HepG2 (cell line): ENCODE data around the gene RANBP3. TPM values are rescaled to one million over a fixed set of nuclear protein-coding genes. Genes with fewer than 3 reads are reported as not detected.

Experiments used
- FOXK1 ChIP-seq: sonication (generic); formaldehyde crosslinking; IDR thresholded peaks from 2 replicates; pipeline ENCODE4 v1.4.0; 2020; ENCODE audit warnings: low read depth, missing genetic modification reagents, borderline replicate concordance
- MAFK ChIP-seq, 2 experiments: IDR thresholded peaks in 1 of 2; conservative IDR thresholded peaks in 1 of 2; 2 replicates each; pipeline ENCODE4 v1.6.1; 2011; ENCODE audit warnings: improper control_type of control experiment in 2 of 2, low read length in 2 of 2
- PAF1 ChIP-seq: IDR thresholded peaks from 2 replicates; pipeline ENCODE4 v1.6.1; 2016; ENCODE audit warnings: missing genetic modification reagents, missing compliant biosample characterization
- PRMT3 ChIP-seq: sonication (generic); formaldehyde crosslinking; IDR thresholded peaks from 2 replicates; pipeline ENCODE4 v1.8.1; 2022; ENCODE audit warnings: low read depth, mild to moderate bottlenecking, moderate library complexity, missing genetic modification reagents, borderline replicate concordance
- ZNF230 ChIP-seq: sonication (generic); formaldehyde crosslinking; IDR thresholded peaks from 2 replicates; pipeline ENCODE4 v1.4.0; 2020; ENCODE audit warnings: mild to moderate bottlenecking, missing genetic modification reagents
- ZNF790 ChIP-seq: sonication (generic); formaldehyde crosslinking; IDR thresholded peaks from 2 replicates; pipeline ENCODE4 v1.8.0; 2022; ENCODE audit warnings: missing genetic modification reagents, mild to moderate bottlenecking, borderline replicate concordance
- polyA plus RNA-seq, 8 experiments: library from polyadenylated mRNA; depleted of rRNA in 3 of 8; stranded (reverse) in 7 of 8; unstranded in 1 of 8; fragments of >200 nt; fragmentation: Illumina TruSeq in 4 of 8; extraction: Trizol in 4 of 8; gene quantifications; 2 replicates each; pipeline versions ENCODE4 v1.2.1 to v1.2.3, GENCODE V29; 2011 to 2016; ENCODE audit warnings: low read depth in 4 of 8, missing spikeins in 1 of 8, mixed read lengths in 1 of 8; ENCODE audit not compliant: insufficient read depth in 1 of 8
- total RNA-seq, 5 experiments: library from RNA; depleted of rRNA; stranded (reverse); fragments of >200 nt; fragmentation: Illumina TruSeq; extraction: Trizol; gene quantifications; 2 replicates each; pipeline ENCODE4 v1.2.3, GENCODE V29; 2016; ENCODE audit warnings: low read depth in 1 of 5
- TF ChIP-seq, protein P1 (sequence below): sonication (generic); formaldehyde crosslinking; IDR thresholded peaks from 2 replicates; pipeline ENCODE4 v1.4.0; 2020; ENCODE audit warnings: low read depth, mild to moderate bottlenecking, missing genetic modification reagents
- TF ChIP-seq, protein P2 (sequence below): IDR thresholded peaks from 2 replicates; pipeline ENCODE4 v1.6.1; 2016; ENCODE audit warnings: missing compliant biosample characterization, missing genetic modification reagents, borderline replicate concordance
- TF ChIP-seq, protein P3 (sequence below): sonication (generic); formaldehyde crosslinking; IDR thresholded peaks from 2 replicates; pipeline ENCODE4 v1.5.0; 2020; ENCODE audit warnings: missing genetic modification reagents
- TF ChIP-seq, protein P4 (sequence below): sonication (generic); formaldehyde crosslinking; IDR thresholded peaks from 2 replicates; pipeline ENCODE4 v1.4.0; 2020; ENCODE audit warnings: missing genetic modification reagents, borderline replicate concordance
- TF ChIP-seq, protein P5 (sequence below): sonication (generic); formaldehyde crosslinking; IDR thresholded peaks from 2 replicates; pipeline ENCODE4 v1.4.0; 2020; ENCODE audit warnings: missing genetic modification reagents
- TF ChIP-seq, protein P6 (sequence below): sonication (generic); formaldehyde crosslinking; conservative IDR thresholded peaks from 2 replicates; pipeline ENCODE4 v1.8.0; 2022; ENCODE audit warnings: mild to moderate bottlenecking, moderate library complexity, missing genetic modification reagents

RANBP3 gene
- total and polyA plus RNA-seq, 2 of the 13 experiments (the other 11 are each of a cell fraction or from before 2014, with no cell fraction given), result 39.5 to 149 TPM

DNA sequence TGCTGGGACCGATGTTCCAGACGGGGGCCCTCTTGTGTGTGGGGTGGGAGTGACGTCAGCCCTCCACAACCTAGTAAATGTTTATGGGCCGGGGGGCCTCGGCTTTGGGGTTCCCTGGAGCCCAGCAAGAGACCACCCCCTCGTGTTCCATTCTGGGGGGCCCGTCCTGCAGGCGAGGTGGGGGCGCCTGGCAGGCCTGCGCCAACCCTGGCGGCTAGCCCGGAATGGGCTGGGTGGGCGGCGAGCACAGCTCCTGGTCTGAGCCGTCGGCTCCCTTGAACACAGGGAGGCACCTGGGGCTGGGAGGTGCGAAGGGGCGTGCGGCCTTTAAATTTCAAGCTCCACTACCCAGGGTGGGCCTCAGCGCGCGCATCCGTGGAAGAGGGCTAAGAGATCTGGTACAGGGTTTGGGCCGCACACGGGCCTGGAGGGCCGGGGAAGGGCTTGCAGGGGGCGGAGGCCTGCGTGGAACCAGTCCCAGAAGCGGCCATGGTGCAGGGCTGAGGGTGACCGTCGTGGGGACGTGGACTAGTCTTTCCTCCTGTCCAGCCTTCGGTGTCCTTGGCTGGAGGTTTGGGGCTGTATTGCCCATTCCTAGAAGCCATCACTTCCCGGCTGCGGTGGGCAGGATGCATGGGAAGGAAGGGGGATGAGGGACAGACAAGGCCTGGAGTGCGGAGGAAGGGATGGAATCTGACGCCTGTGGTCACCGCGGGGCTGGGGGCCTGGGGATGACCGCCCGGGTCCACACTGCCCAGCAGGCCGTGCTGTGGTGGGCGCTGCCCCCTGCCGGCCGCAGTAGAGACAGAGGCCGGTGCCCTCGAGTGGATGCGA, 85.8 kb downstream of the RANBP3 start (continued):
- TF ChIP-seq, protein P1, sequence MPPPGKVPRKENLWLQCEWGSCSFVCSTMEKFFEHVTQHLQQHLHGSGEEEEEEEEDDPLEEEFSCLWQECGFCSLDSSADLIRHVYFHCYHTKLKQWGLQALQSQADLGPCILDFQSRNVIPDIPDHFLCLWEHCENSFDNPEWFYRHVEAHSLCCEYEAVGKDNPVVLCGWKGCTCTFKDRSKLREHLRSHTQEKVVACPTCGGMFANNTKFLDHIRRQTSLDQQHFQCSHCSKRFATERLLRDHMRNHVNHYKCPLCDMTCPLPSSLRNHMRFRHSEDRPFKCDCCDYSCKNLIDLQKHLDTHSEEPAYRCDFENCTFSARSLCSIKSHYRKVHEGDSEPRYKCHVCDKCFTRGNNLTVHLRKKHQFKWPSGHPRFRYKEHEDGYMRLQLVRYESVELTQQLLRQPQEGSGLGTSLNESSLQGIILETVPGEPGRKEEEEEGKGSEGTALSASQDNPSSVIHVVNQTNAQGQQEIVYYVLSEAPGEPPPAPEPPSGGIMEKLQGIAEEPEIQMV (CRISPR knock-in tag), result no peak
- TF ChIP-seq, protein P2, sequence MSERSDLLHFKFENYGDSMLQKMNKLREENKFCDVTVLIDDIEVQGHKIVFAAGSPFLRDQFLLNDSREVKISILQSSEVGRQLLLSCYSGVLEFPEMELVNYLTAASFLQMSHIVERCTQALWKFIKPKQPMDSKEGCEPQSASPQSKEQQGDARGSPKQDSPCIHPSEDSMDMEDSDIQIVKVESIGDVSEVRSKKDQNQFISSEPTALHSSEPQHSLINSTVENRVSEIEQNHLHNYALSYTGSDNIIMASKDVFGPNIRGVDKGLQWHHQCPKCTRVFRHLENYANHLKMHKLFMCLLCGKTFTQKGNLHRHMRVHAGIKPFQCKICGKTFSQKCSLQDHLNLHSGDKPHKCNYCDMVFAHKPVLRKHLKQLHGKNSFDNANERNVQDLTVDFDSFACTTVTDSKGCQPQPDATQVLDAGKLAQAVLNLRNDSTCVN (CRISPR knock-in tag), result no peak
- TF ChIP-seq MAFK (conservative IDR thresholded peaks at IDR 0.05 in 1 of 2, IDR thresholded peaks at IDR 0.05 in 1 of 2; ENCODE audit: low read length in 2 of 2) (no peak), PRMT3 (CRISPR knock-in tag) (no peak), FOXK1 (CRISPR knock-in tag) (peak; percentile 52; the same call in 1 of the 2 replicates), PAF1 (peak; percentile 94), ZNF790 (CRISPR knock-in tag) (no peak), ZNF230 (no peak)
- TF ChIP-seq, protein P3, sequence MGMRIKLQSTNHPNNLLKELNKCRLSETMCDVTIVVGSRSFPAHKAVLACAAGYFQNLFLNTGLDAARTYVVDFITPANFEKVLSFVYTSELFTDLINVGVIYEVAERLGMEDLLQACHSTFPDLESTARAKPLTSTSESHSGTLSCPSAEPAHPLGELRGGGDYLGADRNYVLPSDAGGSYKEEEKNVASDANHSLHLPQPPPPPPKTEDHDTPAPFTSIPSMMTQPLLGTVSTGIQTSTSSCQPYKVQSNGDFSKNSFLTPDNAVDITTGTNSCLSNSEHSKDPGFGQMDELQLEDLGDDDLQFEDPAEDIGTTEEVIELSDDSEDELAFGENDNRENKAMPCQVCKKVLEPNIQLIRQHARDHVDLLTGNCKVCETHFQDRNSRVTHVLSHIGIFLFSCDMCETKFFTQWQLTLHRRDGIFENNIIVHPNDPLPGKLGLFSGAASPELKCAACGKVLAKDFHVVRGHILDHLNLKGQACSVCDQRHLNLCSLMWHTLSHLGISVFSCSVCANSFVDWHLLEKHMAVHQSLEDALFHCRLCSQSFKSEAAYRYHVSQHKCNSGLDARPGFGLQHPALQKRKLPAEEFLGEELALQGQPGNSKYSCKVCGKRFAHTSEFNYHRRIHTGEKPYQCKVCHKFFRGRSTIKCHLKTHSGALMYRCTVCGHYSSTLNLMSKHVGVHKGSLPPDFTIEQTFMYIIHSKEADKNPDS (CRISPR knock-in tag), result no peak
- TF ChIP-seq, protein P4, sequence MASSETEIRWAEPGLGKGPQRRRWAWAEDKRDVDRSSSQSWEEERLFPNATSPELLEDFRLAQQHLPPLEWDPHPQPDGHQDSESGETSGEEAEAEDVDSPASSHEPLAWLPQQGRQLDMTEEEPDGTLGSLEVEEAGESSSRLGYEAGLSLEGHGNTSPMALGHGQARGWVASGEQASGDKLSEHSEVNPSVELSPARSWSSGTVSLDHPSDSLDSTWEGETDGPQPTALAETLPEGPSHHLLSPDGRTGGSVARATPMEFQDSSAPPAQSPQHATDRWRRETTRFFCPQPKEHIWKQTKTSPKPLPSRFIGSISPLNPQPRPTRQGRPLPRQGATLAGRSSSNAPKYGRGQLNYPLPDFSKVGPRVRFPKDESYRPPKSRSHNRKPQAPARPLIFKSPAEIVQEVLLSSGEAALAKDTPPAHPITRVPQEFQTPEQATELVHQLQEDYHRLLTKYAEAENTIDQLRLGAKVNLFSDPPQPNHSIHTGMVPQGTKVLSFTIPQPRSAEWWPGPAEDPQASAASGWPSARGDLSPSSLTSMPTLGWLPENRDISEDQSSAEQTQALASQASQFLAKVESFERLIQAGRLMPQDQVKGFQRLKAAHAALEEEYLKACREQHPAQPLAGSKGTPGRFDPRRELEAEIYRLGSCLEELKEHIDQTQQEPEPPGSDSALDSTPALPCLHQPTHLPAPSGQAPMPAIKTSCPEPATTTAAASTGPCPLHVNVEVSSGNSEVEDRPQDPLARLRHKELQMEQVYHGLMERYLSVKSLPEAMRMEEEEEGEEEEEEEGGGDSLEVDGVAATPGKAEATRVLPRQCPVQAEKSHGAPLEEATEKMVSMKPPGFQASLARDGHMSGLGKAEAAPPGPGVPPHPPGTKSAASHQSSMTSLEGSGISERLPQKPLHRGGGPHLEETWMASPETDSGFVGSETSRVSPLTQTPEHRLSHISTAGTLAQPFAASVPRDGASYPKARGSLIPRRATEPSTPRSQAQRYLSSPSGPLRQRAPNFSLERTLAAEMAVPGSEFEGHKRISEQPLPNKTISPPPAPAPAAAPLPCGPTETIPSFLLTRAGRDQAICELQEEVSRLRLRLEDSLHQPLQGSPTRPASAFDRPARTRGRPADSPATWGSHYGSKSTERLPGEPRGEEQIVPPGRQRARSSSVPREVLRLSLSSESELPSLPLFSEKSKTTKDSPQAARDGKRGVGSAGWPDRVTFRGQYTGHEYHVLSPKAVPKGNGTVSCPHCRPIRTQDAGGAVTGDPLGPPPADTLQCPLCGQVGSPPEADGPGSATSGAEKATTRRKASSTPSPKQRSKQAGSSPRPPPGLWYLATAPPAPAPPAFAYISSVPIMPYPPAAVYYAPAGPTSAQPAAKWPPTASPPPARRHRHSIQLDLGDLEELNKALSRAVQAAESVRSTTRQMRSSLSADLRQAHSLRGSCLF (CRISPR knock-in tag), result no peak
- TF ChIP-seq, protein P5, sequence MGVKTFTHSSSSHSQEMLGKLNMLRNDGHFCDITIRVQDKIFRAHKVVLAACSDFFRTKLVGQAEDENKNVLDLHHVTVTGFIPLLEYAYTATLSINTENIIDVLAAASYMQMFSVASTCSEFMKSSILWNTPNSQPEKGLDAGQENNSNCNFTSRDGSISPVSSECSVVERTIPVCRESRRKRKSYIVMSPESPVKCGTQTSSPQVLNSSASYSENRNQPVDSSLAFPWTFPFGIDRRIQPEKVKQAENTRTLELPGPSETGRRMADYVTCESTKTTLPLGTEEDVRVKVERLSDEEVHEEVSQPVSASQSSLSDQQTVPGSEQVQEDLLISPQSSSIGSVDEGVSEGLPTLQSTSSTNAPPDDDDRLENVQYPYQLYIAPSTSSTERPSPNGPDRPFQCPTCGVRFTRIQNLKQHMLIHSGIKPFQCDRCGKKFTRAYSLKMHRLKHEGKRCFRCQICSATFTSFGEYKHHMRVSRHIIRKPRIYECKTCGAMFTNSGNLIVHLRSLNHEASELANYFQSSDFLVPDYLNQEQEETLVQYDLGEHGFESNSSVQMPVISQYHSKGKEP (CRISPR knock-in tag), result no peak
- TF ChIP-seq, protein P6, sequence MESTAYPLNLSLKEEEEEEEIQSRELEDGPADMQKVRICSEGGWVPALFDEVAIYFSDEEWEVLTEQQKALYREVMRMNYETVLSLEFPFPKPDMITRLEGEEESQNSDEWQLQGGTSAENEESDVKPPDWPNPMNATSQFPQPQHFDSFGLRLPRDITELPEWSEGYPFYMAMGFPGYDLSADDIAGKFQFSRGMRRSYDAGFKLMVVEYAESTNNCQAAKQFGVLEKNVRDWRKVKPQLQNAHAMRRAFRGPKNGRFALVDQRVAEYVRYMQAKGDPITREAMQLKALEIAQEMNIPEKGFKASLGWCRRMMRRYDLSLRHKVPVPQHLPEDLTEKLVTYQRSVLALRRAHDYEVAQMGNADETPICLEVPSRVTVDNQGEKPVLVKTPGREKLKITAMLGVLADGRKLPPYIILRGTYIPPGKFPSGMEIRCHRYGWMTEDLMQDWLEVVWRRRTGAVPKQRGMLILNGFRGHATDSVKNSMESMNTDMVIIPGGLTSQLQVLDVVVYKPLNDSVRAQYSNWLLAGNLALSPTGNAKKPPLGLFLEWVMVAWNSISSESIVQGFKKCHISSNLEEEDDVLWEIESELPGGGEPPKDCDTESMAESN (CRISPR knock-in tag), result no peak; the same call in 1 of the 2 replicates
